Measurements from ENCODE around the gene AKAP6. TPM values are rescaled to one million over a fixed set of nuclear protein-coding genes. Genes with fewer than 3 reads are reported as not detected.

AKAP6 gene
- total RNA-seq, 4 donors from 2014 or later = 1.1 to 16.0 (median 6.0) TPM

DNA sequence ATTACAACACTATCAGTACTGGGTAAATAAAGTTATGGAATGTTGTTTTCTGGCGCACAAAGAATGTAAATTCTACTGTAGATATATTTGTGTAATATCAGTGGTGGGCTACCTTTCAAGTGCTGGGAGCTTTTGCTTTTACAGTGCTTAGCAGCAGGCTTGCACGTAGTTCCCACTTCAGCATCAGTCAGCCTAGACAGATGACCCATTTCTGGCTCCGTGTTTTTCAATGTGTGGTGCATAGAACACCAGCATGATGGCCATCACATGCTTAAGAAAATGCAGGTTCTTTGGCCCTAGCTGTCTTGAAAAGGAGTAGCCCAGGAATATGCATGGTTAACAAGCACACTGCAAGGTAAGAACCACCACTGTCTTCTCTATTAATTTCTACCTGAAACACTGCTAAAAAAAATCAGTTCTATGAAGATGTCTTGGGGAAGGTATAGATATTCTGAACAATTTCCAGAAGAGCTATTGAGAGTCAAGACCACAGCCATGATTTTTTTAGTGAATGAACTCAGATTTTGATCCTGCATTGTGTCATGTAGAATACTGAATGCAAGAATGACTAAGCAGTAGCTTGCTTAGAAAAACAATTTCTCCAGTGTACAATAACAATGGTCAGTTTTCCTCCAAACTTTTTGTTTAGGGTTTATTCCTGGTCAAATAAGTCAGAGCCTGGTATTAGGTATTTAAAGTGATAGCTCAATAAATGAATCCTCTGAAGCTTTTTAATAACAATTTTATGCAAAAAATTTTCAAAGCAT, 195.7 kb downstream of the AKAP6 start:
- TF ChIP-seq POLR2A (IDR thresholded peaks at IDR 0.05) (no peak), CTCF (IDR thresholded peaks at IDR 0.05) (no peak)
- no peak for DNase-seq
- intact Hi-C loops (cut with DNase I) = no loop called here

GRCh38 chr14:32525591-32525990, 196.5 kb downstream of the AKAP6 start:
- TF ChIP-seq CTCF (IDR thresholded peaks at IDR 0.05) (no peak), POLR2A (IDR thresholded peaks at IDR 0.05) (no peak)
- no peak for DNase-seq
- Histone ChIP-seq H3K27ac (no peak overlapping the region), H3K36me3 (no peaks in the 10 kb centered on the region), H3K4me1 (no peaks in the 10 kb centered on the region), H3K9me3 (no peaks in the 10 kb centered on the region), H3K27me3 (no peaks in the 10 kb centered on the region), H3K4me3 (no peak overlapping the region)
- intact Hi-C loops (cut with DNase I) = no loop called here
- 83 to 87% methylated on average over 2 of the region's 2 CpGs for WGBS, 2 donors

More for the DNA sequence above, 195.7 kb downstream of the AKAP6 start:
- Histone ChIP-seq H3K27ac (no peak overlapping the region), H3K4me1 (no peaks in the 10 kb centered on the region), H3K4me3 (no peak overlapping the region), H3K27me3 (no peaks in the 10 kb centered on the region), H3K9me3 (no peaks in the 10 kb centered on the region), H3K36me3 (no peaks in the 10 kb centered on the region)
- WGBS, 2 donors = 72 to 78% methylated on average over 3 of the region's 3 CpGs

DNA sequence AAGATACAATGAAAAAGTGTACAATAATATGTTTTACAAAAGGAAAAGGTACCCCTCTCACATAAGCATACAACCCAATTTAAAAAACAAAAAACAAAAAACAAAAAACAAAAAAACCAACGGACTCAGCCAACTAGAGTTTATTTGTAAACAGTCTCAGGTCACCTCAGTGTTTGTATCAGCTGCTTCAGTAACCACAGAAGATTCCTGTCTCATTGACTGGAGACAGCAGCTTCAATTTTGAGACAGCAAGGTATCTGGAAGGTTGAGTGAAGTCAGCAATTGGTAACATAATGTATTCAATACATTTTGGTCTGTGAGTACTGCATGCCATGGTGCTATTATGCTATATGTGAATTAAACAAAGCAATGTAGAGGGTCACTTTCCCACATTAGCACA, 201.7 kb downstream of the AKAP6 start:
- DNase-seq = no peak
- Histone ChIP-seq H3K4me3 (no peak overlapping the region), H3K27ac (no peak overlapping the region), H3K9me3 (no peaks in the 10 kb centered on the region), H3K4me1 (no peaks in the 10 kb centered on the region), H3K36me3 (no peaks in the 10 kb centered on the region), H3K27me3 (no peaks in the 10 kb centered on the region)
- intact Hi-C loops (cut with DNase I) = no loop called here
- TF ChIP-seq CTCF (IDR thresholded peaks at IDR 0.05) = no peak
- TF ChIP-seq POLR2A (IDR thresholded peaks at IDR 0.05) = no peak
- 31 to 32% methylated on average over 1 of the region's 1 CpG for WGBS, 2 donors

- no peak for DNase-seq
- WGBS, 2 donors = 59 to 67% methylated on average over 2 of the region's 2 CpGs
- H3K4me1 ChIP-seq = no peaks in the 10 kb centered on the region
- H3K27me3 ChIP-seq = no peaks in the 10 kb centered on the region
- TF ChIP-seq POLR2A (IDR thresholded peaks at IDR 0.05) (no peak), CTCF (IDR thresholded peaks at IDR 0.05) (no peak)
- H3K36me3 ChIP-seq = no peaks in the 10 kb centered on the region
- intact Hi-C loops (cut with DNase I) = no loop called here
- no peak overlapping the region for H3K27ac ChIP-seq
- no peaks in the 10 kb centered on the region for H3K9me3 ChIP-seq
- no peak overlapping the region for H3K4me3 ChIP-seq
These were observed 202.9 kb downstream of the AKAP6 start for GRCh38 chr14:32531942-32532515.

GRCh38 chr14:32534145-32534544, 205.0 kb downstream of the AKAP6 start:
- H3K27ac ChIP-seq = no peak overlapping the region
- no peaks in the 10 kb centered on the region for H3K36me3 ChIP-seq
- no peak for DNase-seq
- no peaks in the 10 kb centered on the region for H3K4me1 ChIP-seq
- H3K27me3 ChIP-seq = no peaks in the 10 kb centered on the region
- WGBS, 2 donors = 75 to 78% methylated on average over 3 of the region's 3 CpGs
- intact Hi-C loops (cut with DNase I) = no loop called here
- TF ChIP-seq POLR2A (IDR thresholded peaks at IDR 0.05) = no peak
- TF ChIP-seq CTCF (IDR thresholded peaks at IDR 0.05) = no peak
- no peak overlapping the region for H3K4me3 ChIP-seq
- no peaks in the 10 kb centered on the region for H3K9me3 ChIP-seq
